ENCODE results near the gene BRAT1.

DNA sequence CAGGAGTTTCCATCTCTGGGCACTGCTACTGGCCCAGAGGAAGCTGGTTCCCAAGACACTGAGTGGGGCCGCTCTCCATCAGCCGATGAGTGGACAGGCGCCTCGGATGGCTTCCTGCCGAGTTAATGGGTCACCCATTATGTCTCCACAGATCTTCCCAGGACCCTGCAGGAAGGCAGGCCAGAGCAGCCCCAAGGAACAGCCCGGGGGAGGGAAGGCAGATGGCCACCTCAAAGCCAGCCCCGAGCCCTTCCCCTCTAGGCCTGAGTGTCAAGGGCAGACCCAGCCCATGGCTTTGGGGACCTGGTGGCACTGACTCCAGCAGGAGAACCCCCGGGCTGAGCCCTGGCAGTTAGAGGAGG lies 39.1 kb downstream of the BRAT1 start:
- TF ChIP-seq POLR2A (IDR thresholded peaks at IDR 0.05) = no peak
- TF ChIP-seq, protein P1, sequence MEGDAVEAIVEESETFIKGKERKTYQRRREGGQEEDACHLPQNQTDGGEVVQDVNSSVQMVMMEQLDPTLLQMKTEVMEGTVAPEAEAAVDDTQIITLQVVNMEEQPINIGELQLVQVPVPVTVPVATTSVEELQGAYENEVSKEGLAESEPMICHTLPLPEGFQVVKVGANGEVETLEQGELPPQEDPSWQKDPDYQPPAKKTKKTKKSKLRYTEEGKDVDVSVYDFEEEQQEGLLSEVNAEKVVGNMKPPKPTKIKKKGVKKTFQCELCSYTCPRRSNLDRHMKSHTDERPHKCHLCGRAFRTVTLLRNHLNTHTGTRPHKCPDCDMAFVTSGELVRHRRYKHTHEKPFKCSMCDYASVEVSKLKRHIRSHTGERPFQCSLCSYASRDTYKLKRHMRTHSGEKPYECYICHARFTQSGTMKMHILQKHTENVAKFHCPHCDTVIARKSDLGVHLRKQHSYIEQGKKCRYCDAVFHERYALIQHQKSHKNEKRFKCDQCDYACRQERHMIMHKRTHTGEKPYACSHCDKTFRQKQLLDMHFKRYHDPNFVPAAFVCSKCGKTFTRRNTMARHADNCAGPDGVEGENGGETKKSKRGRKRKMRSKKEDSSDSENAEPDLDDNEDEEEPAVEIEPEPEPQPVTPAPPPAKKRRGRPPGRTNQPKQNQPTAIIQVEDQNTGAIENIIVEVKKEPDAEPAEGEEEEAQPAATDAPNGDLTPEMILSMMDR (IDR thresholded peaks at IDR 0.05) = no peak

All from lower leg skin (tissue), 3 donors.